HG02759 (cell line): ENCODE measurements around the gene ZNF35.

Source experiments
- ATAC-seq: cut with Tn5 transposase; IDR thresholded peaks from one replicate; pipeline ENCODE4 v1.9.1; 2021; ENCODE audit warnings: mild to moderate bottlenecking, moderate library complexity; ENCODE audit not compliant: unreplicated experiment

ZNF35 gene

GRCh38 chr3:44682182-44682896 lies 33.8 kb downstream of the ZNF35 start:
- no peak for ATAC-seq

- peak; percentile 90 for ATAC-seq
Measured at GRCh38 chr3:44685128-44685800, 36.7 kb downstream of the ZNF35 start.

GRCh38 chr3:44687898-44688297 lies 39.4 kb downstream of the ZNF35 start:
- ATAC-seq = no peak
